GM12801 (cell line): ENCODE results near the gene METTL14.

Source experiments
- TF ChIP-seq, protein P1 (sequence below): IDR thresholded peaks from one replicate; pipeline ENCODE4 v1.5.1; 2011; ENCODE audit warnings: control low read depth; ENCODE audit not compliant: insufficient read length; ENCODE audit errors: extremely low read depth

The METTL14 gene

DNA sequence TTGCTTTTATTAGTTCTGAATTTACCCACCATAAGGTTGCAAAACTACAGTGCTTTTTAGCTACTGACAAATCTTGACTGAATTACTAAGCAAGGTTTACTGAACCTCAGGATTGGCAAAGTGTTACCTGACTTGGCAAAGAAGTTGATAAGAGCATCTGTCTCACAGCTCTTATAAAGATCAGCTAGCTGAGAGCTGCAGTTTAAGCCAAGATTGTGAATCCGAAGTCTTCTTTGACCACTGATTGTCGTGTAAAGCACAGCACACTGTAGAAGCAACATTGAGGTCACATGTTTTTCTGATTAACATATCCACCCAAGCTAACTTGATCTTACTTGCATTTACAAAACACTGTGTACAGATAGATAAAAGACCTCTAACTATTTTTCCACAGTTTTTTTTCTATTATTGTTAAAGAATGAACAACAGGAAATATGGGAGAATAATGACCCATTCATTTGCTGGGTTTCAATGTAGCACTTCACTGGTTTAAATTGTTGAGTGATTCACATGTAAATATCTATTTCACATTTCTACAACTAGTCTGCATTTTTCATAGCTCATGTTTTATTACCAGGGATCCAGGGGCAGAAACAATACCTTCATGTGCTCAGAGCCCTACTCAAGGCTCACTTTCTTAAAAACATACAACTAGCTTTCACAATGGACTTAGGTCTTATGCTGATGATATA is 54.0 kb downstream of the METTL14 start:
- TF ChIP-seq, protein P1, sequence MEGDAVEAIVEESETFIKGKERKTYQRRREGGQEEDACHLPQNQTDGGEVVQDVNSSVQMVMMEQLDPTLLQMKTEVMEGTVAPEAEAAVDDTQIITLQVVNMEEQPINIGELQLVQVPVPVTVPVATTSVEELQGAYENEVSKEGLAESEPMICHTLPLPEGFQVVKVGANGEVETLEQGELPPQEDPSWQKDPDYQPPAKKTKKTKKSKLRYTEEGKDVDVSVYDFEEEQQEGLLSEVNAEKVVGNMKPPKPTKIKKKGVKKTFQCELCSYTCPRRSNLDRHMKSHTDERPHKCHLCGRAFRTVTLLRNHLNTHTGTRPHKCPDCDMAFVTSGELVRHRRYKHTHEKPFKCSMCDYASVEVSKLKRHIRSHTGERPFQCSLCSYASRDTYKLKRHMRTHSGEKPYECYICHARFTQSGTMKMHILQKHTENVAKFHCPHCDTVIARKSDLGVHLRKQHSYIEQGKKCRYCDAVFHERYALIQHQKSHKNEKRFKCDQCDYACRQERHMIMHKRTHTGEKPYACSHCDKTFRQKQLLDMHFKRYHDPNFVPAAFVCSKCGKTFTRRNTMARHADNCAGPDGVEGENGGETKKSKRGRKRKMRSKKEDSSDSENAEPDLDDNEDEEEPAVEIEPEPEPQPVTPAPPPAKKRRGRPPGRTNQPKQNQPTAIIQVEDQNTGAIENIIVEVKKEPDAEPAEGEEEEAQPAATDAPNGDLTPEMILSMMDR, result no peak

DNA sequence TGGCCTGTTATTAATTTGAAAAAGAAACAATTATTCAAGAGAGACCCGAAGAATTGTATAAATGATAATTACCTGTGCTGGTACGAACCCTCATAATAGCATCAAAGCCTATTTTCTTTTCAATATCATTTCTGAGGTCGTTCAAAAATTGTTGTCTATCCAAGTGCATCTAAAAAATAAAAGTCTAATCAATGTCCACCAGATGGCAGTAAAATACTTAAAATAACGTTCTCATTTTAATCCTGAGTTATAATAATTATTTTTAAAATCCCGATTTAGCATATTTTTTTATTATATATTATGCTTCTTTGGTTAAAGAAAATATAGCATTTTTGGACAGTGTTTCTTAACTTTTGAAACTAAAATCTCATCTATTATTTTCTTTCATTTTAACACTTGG is 55.7 kb downstream of the METTL14 start:
- TF ChIP-seq, protein P1, result no peak

DNA sequence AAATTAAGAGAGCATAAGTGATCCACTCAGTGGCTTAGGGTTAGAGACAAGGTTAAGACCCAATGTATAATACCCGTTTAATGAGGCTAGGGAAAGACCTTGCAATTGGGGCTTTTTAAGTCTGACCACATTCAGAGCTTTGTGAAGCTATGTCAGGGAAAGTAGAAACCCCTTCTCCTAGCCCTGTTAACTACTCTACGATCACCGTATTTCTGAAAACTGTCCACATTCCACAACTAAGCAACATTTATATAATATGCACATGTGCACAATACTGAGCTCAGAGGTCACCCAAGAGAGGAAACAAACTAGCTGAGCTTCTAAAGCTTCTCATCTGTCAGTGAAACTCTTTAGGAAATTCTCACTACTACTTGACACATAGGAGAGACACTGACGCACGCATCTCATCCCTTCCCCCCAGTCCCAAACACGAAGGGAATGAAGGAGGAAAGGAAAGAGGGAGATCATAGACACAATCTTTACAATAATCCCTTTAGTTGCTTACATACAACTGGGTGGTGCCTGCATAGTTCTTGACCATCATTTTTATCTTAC is 56.2 kb downstream of the METTL14 start:
- TF ChIP-seq, protein P1, result no peak

DNA sequence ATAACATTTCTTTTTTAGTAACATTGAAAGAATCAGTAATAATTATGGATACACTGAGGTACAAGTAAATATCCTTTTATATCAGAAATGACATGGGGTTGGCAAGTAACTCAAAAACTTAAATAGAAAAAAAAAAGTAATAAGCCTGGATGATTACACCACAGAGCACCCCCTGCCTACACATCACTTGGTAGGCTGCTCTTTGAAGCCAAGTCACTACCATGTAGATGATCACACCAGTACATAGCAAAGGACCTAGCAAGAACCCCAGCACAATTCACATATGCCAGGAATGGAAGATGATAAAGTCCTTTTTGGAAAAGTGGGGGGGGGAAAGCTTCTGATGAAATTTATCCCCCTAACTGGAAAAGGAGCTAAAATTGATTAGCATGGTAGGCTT is 56.9 kb downstream of the METTL14 start:
- TF ChIP-seq, protein P1, result no peak

DNA sequence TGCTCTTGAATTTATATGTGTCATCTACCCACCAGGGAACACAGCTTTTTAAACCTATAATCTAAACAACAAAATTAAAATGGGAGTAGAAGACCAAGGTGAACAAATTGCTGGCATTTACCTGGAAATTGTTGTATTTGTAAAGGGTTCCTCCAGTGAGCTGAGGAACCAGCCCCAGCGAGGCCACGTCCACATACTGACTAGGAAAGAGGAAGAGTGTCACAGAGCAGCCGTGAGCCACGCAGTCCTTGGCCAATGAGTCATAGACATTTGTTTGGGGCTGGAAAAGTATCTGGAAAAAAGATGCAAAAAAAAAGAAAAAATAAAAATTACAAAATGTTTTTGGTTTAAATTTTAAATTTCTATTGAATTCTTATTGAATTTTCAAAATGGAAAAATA is 58.7 kb downstream of the METTL14 start:
- TF ChIP-seq, protein P1, result no peak

DNA sequence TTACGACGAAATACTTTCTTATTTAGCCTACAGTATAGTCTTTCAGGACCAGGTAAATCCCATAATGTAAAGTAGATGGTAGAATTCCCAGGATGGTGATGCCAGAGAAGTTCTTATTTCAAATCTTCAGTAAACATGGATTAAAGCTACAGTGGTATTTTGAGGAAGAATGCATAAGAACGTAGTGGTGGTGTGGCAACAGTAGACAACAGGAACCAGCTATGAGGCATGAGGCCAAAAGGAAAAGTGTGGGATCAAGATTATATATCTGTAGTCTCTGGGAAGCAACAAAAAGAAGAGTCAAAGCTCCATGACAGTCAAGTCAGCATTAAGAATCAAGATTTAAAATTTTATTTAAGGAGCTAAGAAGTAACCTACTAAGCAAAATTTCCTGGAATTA is 60.2 kb downstream of the METTL14 start:
- TF ChIP-seq, protein P1, result no peak

DNA sequence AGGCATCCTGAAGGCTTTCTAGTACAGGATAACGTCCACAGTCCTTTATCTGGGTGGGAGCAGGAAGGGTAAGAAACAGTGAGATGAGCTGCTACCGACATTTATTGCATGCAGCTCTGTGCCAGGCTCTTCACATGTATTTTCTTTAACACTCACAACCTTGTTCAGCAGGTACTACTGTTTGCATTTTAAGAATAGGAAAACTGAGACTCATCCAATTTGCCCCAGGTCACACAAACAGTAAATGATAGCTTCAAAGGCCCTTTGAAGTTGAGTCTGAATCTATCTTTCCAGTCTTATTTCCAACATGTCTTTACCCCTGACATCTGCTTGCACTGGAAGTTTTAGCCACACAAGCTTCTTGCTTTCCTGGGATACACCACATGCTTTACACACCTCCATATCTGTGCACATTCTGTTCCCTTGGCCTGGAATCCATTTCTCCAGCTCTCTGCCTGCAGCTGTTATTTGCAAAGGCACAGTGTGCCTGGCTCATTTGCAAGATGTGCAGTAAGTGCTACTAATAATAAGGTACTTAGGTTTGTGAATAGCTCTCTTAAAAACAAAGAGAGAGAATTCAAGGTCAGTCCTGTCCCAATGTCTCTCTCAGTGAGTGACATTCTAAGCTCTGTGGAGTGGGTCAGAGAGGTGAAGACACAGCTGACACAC is 61.2 kb downstream of the METTL14 start:
- TF ChIP-seq, protein P1, result no peak
